Smooth muscle cell (in vitro differentiated cells): ENCODE data around the gene MARVELD2. TPM values are rescaled to one million over a fixed set of nuclear protein-coding genes. Genes with fewer than 3 reads are reported as not detected.
"Not testable (repeated sequence)": the region's sequence is repeated elsewhere in the genome, so short reads cannot be mapped to it uniquely, and the experiment has no call there.

ENCODE experiments used
- DNase-seq: peaks from one replicate; lab custom pipeline; 2025; ENCODE audit not compliant: unreplicated experiment; lab: John Stamatoyannopoulos, UW
- H2AFZ ChIP-seq: fragments of 200-600 bp; sonication (generic); 2 replicates; pipeline ENCODE4 v1.6.0; 2016; ENCODE audit warnings: antibody characterized with exemption, low read depth, mild to moderate bottlenecking
- H3F3A ChIP-seq: fragments of 200-600 bp; sonication (generic); 2 replicates; pipeline ENCODE4 v1.6.0; 2017; ENCODE audit warnings: antibody characterized with exemption, low read depth
- H3K27ac ChIP-seq: fragments of 200-600 bp; sonication (generic); 2 replicates; pipeline ENCODE4 v1.5.1; 2016; ENCODE audit warnings: low read depth, mild to moderate bottlenecking
- H3K27me3 ChIP-seq: fragments of 200-600 bp; sonication (generic); 2 replicates; pipeline ENCODE4 v1.6.1; 2016; ENCODE audit warnings: low read depth, mild to moderate bottlenecking
- H3K36me3 ChIP-seq: fragments of 200-600 bp; sonication (generic); 2 replicates; pipeline ENCODE4 v1.5.1; 2016; ENCODE audit warnings: low read depth
- H3K4me1 ChIP-seq: fragments of 200-600 bp; sonication (generic); 2 replicates; pipeline ENCODE4 v1.5.1; 2016; ENCODE audit warnings: low read depth
- H3K4me2 ChIP-seq: fragments of 200-600 bp; sonication (generic); 2 replicates; pipeline ENCODE4 v1.6.0; 2016; ENCODE audit warnings: mild to moderate bottlenecking
- H3K4me3 ChIP-seq: fragments of 200-600 bp; sonication (generic); 2 replicates; pipeline ENCODE4 v1.5.1; 2016; ENCODE audit warnings: mild to moderate bottlenecking
- H3K79me2 ChIP-seq: fragments of 200-600 bp; sonication (generic); 2 replicates; pipeline ENCODE4 v1.6.0; 2016; ENCODE audit warnings: low read depth, mild to moderate bottlenecking
- H3K9ac ChIP-seq: fragments of 200-600 bp; sonication (generic); 2 replicates; pipeline ENCODE4 v1.6.0; 2016; ENCODE audit warnings: low read depth
- H3K9me3 ChIP-seq: fragments of 200-600 bp; sonication (generic); replicated peaks from 2 replicates; pipeline ENCODE4 v1.5.1; 2016; ENCODE audit warnings: low read depth
- H4K20me1 ChIP-seq: fragments of 200-600 bp; sonication (generic); 2 replicates; pipeline ENCODE4 v1.6.0; 2016; ENCODE audit warnings: low read depth
- WGBS: methylation state at CpG from one replicate; pipeline ENCODE4 v1.1.7; 2016; ENCODE audit warnings: low lambda C conversion rate; 5-methylcytosine and 5-hydroxymethylcytosine counted together
- polyA plus RNA-seq: library from polyadenylated mRNA; unstranded; fragments of >200 nt; fragmentation: Nextera tagmentation; extraction: Ambion mirVana; gene quantifications from 2 replicates; pipeline ENCODE4 v1.2.1, GENCODE V29; 2016
- total RNA-seq: library from RNA; depleted of rRNA; stranded (reverse); fragments of >200 nt; gene quantifications from 2 replicates; pipeline ENCODE4 v1.2.3, GENCODE V29; 2014
- TF ChIP-seq, protein P1 (sequence below): fragments of 200-600 bp; sonication (generic); IDR thresholded peaks from 2 replicates; pipeline ENCODE4 v1.5.1; 2017; ENCODE audit warnings: borderline replicate concordance, mild to moderate bottlenecking, antibody characterized with exemption; ENCODE audit not compliant: insufficient read depth, poor library complexity, severe bottlenecking

The MARVELD2 gene
- total and polyA plus RNA-seq, 2 experiments from 2014 or later = 1.4 to 8.3 TPM

DNA sequence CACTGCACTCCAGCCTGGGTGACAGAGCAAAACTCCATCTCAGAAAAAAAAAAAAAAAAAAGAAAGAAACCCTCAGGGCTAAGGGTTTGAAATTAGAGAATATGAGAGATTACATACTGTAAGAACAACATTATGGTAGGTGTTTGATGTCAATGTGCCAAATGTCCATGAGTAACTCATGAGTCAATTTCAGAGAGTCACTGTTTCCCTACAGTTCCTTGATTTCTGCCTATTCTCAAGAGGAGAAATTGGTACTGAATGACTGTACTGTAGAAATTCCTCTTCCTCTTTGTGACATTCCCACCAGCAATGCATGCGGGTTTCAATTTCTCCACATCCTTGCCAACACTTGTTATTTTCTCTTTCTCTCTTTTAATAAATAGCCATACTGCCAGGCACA lies 35.2 kb downstream of the MARVELD2 start:
- no peak for DNase-seq
- no peaks in the 10 kb centered on the region for H4K20me1 ChIP-seq
- H3K79me2 ChIP-seq = no peaks in the 10 kb centered on the region
- H3K27me3 ChIP-seq = no peaks in the 10 kb centered on the region
- H3K9ac ChIP-seq = no peak overlapping the region
- no peaks in the 10 kb centered on the region for H3F3A ChIP-seq
- no peaks in the 10 kb centered on the region for H3K9me3 ChIP-seq
- no peak overlapping the region for H3K4me2 ChIP-seq
- H3K27ac ChIP-seq = no peak overlapping the region
- H2AFZ ChIP-seq = no peak overlapping the region
- H3K4me3 ChIP-seq = no peak overlapping the region
- H3K36me3 ChIP-seq = no peaks in the 10 kb centered on the region
- H3K4me1 ChIP-seq = no peaks in the 10 kb centered on the region
- 100% methylated on average over 1 of the region's 1 CpG for WGBS
- TF ChIP-seq, protein P1, sequence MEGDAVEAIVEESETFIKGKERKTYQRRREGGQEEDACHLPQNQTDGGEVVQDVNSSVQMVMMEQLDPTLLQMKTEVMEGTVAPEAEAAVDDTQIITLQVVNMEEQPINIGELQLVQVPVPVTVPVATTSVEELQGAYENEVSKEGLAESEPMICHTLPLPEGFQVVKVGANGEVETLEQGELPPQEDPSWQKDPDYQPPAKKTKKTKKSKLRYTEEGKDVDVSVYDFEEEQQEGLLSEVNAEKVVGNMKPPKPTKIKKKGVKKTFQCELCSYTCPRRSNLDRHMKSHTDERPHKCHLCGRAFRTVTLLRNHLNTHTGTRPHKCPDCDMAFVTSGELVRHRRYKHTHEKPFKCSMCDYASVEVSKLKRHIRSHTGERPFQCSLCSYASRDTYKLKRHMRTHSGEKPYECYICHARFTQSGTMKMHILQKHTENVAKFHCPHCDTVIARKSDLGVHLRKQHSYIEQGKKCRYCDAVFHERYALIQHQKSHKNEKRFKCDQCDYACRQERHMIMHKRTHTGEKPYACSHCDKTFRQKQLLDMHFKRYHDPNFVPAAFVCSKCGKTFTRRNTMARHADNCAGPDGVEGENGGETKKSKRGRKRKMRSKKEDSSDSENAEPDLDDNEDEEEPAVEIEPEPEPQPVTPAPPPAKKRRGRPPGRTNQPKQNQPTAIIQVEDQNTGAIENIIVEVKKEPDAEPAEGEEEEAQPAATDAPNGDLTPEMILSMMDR = no peak

DNA sequence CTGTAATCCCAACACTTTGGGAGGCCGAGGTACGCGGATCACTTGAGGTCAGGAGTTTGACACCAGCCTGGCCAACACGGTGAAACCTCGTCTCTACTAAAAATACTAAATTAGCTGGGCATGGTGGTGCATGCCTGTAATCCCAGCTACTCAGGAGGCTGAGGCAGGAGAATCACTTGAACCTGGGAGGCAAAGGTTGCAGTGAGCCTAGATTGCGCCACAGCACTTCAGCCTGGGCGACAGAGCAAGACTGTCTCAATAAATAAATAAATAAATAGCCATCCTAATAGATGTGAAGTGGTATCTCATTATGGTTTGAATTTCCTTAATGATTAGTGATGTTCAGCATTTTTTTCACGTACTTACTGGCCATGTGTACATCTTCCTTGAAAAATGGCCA lies 35.6 kb downstream of the MARVELD2 start:
- not testable (repeated sequence) for H3K36me3 ChIP-seq, DNase-seq, H2AFZ ChIP-seq, H3K4me2 ChIP-seq, H3K4me3 ChIP-seq, H3K4me1 ChIP-seq, H3K79me2 ChIP-seq, H3K27ac ChIP-seq, H3K9ac ChIP-seq, H3F3A ChIP-seq, H3K27me3 ChIP-seq, H3K9me3 ChIP-seq, H4K20me1 ChIP-seq
- WGBS = 94% methylated on average over 8 of the region's 8 CpGs

DNA sequence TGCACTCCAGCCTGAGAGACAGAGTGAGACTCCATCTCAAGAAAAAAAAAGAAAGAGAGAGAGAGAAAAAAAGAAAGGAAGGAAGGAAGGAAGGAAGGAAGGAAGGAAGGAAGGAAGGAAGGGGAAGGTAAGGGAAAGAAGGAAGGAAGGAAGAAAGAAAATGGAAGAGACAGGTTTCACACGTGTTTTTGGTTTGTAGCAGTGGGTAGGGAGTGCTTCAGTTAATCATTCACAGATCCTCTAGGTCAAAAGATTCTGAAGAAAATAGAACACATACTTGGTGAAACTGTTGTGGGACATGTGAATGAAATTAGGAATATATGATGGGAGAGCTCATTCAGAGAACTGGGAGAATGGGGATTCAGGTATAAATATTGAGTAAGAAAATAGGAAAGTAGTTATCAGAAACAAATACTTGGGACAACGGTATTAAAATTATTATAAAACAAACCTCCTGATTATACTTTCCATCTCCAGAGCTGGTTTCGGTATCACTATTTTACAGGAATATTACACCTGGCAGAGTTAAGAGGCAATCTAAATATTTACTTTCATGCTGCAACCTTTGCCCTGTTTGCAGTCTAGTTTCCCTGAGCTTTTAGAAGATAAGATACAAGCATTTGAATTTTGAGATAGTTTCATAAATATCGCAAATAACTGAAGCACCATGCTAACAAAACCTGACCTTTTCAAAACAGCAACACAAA lies 37.2 kb downstream of the MARVELD2 start:
- no peak for DNase-seq
- Histone ChIP-seq H3K36me3 (no peaks in the 10 kb centered on the region), H3K27me3 (no peaks in the 10 kb centered on the region), H4K20me1 (no peaks in the 10 kb centered on the region), H3K79me2 (no peaks in the 10 kb centered on the region), H3K9ac (no peak overlapping the region), H3K4me3 (peak overlapping the region; percentile 18), H3K4me1 (no peaks in the 10 kb centered on the region), H3K27ac (no peak overlapping the region), H3F3A (no peaks in the 10 kb centered on the region), H3K9me3 (no peaks in the 10 kb centered on the region), H2AFZ (no peak overlapping the region), H3K4me2 (no peak overlapping the region)
- TF ChIP-seq, protein P1 = no peak
- WGBS = 90% methylated on average over 4 of the region's 4 CpGs

DNA sequence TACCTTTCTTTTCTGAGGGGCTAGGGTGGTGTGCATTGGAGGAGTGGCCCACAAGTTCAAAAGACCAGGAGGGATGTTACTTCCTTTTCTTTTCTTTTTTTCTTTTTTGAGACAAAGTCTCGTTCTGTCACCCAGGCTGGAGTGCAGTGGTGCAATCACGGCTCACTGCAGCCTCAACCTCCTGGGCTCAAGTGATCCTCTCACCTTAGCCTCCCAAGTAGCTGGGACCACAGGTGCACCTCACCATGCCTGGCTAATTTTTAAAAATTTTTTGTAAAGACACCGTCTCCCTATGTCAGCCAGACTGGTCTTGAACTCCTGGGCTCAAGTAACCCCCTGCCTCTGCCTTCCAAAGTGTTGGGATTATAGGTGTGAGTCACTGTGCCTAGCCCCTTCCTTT lies 38.6 kb downstream of the MARVELD2 start:
- not testable (repeated sequence) for H3K9ac ChIP-seq, DNase-seq, H3F3A ChIP-seq, H3K4me2 ChIP-seq, H3K27ac ChIP-seq, H3K9me3 ChIP-seq, H3K79me2 ChIP-seq, H3K27me3 ChIP-seq, H4K20me1 ChIP-seq, H3K4me1 ChIP-seq, H3K36me3 ChIP-seq, H2AFZ ChIP-seq
- WGBS = 81% methylated on average over 3 of the region's 3 CpGs
- H3K4me3 ChIP-seq = peak overlapping the region; percentile 13
